COR-L47 (cell line): ENCODE results near the gene AR.
"Not testable (repeated sequence)": the region's sequence is repeated elsewhere in the genome, so short reads cannot be mapped to it uniquely, and the experiment has no call there.

Experiments used
- DNase-seq: peaks from one replicate; lab custom pipeline; 2025; lab: John Stamatoyannopoulos, UW

Gene AR

GRCh38 chrX:67568769-67569168 is 24.9 kb downstream of the AR start:
- no peak for DNase-seq

DNA sequence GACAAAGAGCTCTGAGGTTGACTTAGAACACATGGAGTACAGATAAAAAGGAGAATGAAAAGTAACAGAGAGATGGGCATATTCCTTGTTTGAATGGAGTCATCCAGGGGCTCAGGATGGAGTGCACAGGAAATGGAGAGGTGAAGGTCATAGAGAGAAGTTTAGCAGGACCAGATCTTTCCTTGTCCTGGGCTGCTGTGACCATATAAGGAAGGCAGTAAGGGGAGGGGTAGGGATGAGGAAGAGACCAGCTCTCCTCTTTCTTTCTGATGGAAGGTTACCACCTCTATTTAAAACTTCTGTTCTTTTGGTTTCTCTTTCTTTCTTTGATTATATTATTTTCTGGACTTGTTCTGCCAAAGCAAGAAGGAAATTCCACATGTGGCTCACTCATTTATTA is 27.0 kb downstream of the AR start:
- DNase-seq, result no peak

- DNase-seq, result no peak
These were observed 30.9 kb downstream of the AR start for GRCh38 chrX:67574696-67575095.

GRCh38 chrX:67582436-67582835 is 38.6 kb downstream of the AR start:
- no peak for DNase-seq

GRCh38 chrX:67583171-67583570 is 39.4 kb downstream of the AR start:
- no peak for DNase-seq

DNA sequence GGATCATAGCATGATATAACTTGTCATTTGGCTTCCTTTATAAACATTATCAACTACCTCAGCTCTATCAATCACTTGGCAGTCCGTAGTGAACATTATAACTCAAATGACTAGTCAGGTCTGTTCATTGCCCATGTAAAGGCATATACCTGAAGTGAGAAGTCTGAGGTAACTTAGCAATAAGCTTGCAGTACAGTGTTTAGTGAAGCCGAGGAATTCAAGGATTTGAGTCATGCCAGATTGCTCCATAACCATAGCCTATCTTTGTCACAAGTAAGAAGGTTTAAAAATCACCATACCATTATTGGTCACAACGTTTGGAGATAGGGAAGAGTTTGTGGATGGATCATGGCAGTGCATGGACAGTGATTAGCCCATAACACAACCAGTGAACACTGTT is 41.6 kb downstream of the AR start:
- no peak for DNase-seq

DNA sequence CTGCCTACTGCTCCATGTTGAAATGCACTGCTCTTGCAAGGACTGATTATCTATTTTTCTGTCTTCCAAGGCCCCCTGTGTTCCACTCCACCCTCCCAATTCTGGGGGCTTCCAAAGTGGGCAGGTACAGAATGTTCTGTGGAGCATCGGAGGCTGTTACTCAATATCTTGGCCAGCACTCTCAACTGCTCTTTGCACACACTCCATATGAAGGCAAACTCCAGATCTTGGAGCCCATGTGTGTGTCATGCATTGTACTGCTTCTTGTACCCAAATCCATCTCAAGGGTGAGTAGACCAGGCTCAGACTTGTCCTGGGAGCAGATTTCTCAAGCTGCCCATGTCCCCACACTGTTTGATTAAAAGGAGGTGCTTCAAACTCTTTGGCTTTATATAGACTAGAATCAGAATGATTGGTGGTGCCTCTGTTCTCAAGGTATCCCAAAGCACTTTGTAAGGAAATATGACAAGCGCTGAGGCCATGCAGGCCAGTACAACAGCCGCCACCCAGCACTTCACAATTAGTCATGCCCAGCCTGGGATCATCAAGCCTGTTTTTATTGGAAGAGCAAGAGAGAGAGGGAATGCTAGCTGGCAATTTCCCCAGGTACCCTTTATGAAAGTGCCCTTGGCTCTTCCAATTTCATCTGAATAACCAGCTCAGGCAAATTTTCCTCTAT is 44.3 kb downstream of the AR start:
- no peak for DNase-seq

DNA sequence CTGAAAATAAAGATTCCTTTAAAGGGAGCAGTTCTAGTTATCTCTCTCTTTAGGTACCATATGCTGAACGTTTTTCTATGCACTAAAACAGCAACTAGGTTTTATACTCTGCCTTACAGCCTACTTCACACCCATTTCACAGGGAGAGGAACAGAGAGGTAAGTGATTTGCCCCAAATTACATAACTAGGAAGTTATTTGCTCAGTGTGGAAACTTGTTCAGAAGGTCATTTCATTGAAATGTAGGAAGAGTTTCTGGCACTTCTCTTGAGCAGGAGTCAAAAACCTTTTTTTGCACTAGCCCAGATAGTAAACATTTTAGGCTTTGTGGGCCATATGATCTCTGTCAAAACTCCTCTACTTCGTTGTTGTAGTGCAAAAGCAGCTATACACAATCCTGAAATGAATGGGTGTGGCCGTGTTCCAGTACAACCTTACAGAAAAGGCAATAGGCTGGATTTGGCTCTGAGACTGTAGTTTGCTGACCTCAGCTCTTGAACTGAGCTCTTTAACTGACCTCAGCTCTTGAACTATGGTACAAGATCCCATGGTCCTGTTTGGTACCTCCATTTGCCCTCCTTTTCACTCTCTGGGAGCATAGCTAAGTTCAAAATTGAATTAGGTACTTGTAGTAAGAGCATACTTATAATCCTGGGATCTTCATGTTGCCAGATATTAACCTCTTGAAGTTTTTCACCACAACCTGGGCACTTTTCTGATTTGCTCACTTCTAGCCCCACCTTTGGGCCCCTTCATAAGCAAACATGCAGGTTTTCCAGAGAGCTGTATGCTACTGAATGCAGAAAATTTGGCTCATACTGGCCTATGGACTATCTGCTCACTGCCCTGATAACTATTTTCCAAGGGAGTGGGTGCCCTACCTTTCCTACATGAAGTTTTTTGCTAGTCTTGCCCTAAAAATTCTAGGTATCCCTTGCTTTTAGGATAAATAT is 53.3 kb downstream of the AR start:
- DNase-seq, result no peak

DNA sequence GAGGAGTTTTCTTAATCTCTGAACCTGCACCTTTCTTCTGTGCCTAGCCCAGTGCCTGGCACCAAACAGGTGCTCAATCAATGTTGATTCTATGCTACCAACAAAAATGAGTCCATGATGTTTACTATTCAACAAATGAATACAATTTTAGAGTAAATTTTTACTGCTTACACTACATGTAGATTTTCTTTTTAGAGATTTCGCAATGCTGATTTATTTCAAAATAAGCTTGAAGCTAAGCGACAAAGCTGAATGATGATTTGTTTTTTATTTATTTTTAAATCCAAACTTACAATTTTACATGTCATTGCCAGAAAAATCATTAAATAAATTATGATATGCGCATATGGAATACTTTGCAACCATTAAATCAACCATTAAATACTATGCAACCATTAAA is 55.7 kb downstream of the AR start:
- no peak for DNase-seq

DNA sequence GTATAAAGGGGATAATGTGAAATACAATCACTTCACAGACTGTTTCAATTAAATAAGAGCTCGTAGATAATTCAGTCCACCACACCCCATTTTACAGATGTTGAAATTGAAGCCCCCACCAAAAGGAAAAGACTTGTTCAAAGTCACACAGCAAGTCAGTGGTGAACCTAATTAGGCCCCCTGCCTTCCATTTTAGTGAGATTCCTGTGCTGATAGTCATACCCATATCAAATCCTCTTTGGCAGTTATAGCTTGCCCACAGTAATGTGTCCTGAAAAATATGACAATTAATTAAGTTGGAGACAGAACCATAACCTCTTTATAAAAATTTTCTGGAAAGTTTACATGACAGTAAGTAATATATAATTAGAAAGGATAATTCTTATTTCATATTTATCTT is 58.0 kb downstream of the AR start:
- no peak for DNase-seq

DNA sequence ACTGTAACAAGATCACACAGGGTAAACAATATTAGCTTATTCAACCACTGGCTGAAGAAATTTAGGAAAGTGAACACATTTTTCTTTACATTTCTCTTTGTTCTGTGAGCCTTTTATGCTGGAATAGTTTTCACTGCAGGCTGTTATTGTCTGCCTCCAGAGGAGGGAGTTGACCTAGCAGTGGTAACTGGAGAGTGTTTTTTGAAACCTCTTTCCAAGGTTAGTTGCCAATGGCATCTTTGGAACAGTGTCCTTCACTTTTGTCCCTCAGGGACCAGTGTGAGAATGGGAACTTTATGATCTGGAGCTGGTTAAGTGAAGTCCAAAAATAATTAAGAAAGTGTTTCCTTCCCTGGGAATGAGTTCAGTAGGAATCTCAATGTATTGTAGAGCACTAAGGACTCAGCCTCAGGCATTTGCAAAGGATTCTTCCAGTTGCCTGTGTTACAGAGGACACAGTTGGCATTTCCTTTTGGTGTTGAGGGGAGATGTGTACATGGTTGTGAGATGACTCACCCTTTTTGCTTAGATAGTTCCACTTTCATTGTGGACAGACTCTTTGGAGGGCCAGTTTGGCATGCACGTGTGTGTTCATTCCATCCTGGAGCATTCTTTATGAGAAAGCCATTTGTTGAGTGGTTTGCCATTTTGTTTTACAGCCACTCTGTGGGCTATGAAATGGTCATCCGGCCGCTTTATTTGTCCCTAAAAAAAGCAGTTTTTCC is 61.3 kb downstream of the AR start:
- no peak for DNase-seq

DNA sequence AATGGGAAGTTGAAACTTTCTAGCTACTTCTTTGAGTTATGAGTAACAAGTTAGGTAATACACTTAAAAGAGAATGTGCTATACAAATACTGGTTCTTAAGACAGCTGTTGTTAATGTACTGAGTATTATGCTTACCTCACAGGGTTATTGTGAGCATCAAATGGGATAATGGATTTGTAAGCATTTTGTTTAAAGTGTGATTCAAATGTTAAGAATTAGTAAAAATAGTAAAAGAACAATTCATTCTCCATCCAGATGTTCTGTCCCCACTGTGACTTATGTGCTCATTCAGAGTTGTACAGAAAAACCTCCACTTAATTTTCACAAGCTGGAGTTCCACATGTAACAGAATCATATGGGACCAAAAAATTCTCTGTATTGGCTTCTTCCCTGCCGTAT is 63.6 kb downstream of the AR start:
- no peak for DNase-seq

GRCh38 chrX:67610282-67610681 is 66.5 kb downstream of the AR start:
- no peak for DNase-seq

DNA sequence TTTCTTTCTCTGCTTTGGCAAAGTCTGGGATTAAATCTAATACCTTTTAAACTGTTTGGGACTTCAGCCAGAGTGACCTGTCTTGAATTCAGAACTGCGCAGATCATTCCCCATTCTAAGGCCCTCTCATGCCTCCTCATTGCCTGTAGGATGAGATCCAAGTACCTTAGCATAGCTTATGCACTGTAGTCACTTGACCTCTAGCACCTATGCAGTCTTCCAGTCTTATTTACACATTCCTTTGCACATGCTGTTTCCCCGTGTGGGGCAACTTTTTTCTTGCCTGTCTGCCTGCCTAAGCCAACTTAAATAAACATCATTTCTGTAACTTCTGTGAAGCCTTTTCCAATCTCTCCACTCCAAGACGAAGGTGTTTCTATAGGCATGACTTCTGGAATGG is 68.4 kb downstream of the AR start:
- no peak for DNase-seq

DNA sequence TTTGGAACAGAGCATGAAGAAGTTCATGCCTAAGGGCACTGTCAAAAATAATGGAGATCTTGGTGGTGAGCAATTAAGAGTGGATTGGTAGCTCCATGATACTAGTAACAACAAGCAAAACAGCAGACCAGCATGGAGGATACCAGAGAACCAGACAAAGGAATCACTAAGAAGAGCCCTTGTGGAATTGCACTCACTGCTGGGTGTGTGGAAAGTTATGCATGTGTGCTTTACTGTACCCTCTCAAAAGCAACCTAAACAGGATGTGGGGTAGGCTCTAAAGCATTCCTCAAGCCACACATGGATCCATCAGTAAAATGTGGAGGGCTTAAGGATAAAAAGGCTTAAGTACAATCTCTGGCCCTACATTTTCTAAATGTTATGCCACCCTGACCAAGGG is 69.5 kb downstream of the AR start:
- no peak for DNase-seq

DNA sequence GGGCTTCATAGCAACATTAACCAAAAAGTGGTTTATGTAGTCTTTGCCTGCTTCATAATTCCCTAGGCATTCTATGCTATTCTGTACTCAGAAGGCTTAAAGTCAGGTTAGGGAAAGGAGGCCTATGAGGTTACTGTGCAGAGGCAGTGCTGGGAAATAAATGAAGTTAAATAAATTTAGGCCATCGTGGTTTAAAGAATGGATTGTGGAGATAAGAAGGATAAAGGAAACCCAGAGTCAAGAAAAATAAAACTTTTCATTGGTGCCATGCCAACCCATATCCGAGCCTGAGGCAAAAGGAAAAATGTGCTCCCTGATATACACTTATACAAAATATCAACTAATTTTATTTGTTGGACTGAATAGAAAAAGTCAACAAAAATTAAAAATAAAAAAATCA is 70.2 kb downstream of the AR start:
- DNase-seq, result no peak

- no peak for DNase-seq
These were observed 70.6 kb downstream of the AR start for GRCh38 chrX:67614423-67614822.

DNA sequence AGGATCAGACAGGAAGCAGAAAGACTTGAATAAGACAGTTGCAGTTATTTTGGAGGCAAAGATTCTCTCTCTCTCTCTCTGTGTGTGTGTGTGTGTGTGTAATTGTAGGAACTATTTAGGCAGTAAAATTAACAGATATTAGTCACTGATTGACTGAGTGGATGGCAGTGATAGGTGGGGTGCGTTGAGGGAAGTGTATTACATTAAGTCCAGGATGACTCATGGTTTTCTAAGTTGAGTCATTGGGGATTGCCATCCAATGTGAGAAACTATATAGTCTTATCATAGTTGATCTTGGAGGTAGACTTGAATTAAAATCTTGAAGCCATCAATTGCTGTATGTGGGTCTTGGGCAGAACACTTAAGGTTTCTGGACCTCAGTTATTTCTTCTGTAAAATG is 75.4 kb downstream of the AR start:
- DNase-seq, result no peak

- no peak for DNase-seq
These were observed 78.3 kb downstream of the AR start for GRCh38 chrX:67622053-67622585.

- no peak for DNase-seq
These were observed 80.5 kb downstream of the AR start for GRCh38 chrX:67624325-67624724.

DNA sequence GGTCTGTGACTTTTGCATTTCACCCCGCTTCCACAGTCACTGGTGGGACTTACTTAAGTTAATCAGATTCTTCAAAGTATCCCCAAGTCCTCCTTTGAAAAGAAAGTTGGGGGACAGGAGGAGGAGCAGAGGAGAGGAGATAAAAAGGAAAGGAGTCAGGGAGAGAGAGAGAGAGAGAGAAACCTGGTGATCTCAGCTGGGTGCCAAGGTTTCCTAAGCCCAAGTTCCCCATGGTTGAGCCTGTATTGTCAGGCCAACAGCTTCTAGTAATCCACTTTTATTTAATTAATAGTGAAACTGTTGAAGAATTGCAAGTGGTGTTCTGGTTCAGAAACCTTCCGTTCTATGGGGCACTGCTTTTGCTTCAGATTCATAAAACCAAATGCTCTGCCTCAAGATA is 91.6 kb downstream of the AR start:
- no peak for DNase-seq

- DNase-seq, result no peak
These were observed 92.7 kb downstream of the AR start for GRCh38 chrX:67636532-67636931.

DNA sequence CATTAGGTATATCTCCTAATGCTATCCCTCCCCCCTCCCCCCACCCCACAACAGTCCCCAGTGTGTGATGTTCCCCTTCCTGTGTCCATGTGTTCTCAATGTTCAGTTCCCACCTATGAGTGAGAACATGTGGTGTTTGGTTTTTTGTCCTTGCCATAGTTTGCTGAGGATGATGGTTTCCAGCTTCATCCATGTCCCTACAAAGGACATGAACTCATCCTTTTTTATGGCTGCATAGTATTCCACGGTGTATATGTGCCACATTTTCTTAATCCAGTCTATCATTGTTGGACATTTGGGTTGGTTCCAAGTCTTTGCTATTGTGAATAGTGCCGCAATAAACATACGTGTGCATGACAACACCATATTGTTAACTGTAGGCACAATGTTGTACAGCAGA is 93.5 kb downstream of the AR start:
- not testable (repeated sequence) for DNase-seq
